RPMI7951 (cell line): ENCODE results near the gene TLCD1. TPM values are rescaled to one million over a fixed set of nuclear protein-coding genes. Genes with fewer than 3 reads are reported as not detected.

ENCODE experiments used
- DNase-seq: peaks from one replicate; pipeline ENCODE4 v3.0.0-alpha.2; 2012; ENCODE audit warnings: low read depth
- total RNA-seq: library from RNA; depleted of rRNA; stranded (reverse); fragments of >200 nt; shearing (Covaris generic); gene quantifications from 2 replicates; pipeline ENCODE4 v1.2.3, GENCODE V29; 2014

TLCD1 gene
- total RNA-seq, 1 experiment from 2014 or later = 8.7 TPM

GRCh38 chr17:28712705-28713415, 13.2 kb downstream of the TLCD1 start:
- no peak for DNase-seq

DNA sequence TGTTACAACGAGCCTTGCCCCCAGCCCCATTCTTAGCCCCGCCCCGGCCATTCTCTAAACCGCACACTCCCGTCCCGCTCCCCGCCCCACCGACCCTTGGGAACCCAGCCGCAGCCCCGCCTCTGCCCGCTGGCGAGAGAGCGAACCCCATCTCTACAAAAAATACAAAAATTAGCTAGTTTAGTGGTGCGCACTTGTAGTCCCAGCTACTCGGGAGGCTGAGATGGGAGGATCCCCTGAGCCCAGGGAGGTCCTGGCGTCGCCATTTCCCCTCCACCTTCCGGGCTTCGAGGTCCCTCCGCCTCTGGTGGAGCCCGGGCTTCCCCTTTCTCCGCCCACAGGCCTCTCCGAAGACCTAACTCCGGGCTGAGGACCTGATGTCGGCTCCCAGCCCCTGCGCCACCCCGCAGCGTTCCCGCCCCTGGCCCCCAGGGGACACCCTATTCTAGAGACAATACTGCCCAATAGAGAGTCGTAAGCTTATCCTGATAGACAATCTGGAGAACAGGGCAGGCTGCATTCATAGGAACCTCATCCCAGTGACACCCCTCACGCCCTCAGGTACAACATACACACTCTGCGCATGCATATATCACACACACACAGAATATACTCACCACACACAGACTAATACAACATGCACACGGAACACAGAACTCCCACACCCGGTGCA, 13.9 kb downstream of the TLCD1 start:
- no peak for DNase-seq

DNA sequence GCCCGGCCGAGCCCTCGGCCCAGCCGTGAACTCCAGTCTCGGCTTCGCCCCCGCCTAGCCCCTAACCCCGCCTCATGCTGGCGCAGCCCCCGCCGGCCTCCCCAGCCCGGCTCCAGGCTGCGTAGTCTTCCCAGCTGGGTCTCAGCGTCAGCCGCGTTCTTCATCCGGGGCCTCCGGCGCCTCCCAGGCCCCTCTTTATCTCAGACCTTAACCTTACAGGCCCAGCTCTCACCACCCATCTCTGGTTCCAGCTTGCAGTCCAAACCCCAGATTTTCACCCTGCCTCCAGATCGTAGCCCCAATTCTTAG, 14.4 kb downstream of the TLCD1 start, which contains the start of gene PROCA1:
PROCA1 (minus strand) TSS at position 166 of the 309 bp plus-strand sequence. CDS start 228 bp downstream, outside the sequence.
- DNase-seq = no peak

- DNase-seq = peak; percentile 88
Measured at GRCh38 chr17:28710861-28711722, 14.9 kb downstream of the TLCD1 start.

DNA sequence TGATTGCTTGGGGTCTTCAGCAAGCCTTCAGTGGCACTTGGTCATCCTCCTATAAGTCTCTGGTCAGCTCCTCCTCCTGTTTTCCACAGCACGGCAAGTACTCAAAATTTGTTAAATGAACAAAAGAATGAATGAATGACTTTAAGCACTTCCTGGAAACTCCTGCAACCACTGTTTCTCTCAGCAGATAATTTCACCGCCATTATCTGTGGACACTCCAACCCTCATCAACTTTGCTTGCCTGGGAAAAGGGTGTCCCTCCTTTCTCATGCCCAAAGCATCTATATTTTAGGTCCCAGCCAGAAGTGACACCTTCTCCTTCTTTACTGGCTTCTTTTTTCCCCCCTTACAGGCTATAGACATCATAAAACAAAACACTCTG, 18.7 kb downstream of the TLCD1 start:
- DNase-seq = no peak

DNA sequence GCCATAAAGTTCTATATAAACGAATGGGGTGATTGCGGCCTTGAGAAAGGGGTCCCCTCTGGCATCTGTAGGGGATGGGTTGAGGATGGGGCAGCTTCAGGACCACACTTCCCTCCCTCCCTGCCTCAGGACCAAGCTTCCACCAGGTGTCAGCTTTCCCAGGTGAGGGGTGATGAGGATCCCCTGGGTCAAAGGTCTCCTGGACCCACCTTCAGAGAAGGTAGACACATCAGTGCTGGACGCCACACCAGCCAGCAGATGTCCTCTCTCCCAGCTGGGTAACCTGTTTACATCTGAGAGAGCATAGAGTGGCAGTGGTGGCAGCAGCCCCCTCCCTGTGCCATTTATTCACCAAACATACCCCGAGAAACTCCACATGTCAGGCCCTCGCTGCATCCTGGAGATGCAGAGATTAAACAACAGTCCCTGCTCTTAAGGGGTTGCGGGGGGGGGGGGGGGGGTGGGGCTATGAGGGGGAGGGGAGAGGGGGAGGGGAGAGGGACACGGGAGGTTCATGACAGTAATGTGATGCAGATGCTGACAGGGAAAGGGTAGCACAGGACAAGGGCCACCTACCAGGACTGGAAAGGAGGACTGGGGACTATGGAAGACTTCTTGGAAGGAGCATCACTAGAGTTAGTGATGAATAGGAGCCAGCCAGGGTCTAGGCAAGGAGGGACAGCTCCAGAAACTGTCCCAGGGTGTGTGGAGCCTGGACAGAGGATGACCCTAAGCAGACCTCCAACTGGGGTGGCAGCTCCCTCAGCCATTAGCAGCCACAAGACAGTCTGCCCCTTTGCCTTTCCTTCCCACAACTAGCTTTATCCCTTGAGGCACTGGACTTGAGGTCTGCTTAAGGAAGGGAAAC, 19.3 kb downstream of the TLCD1 start:
- DNase-seq = no peak

DNA sequence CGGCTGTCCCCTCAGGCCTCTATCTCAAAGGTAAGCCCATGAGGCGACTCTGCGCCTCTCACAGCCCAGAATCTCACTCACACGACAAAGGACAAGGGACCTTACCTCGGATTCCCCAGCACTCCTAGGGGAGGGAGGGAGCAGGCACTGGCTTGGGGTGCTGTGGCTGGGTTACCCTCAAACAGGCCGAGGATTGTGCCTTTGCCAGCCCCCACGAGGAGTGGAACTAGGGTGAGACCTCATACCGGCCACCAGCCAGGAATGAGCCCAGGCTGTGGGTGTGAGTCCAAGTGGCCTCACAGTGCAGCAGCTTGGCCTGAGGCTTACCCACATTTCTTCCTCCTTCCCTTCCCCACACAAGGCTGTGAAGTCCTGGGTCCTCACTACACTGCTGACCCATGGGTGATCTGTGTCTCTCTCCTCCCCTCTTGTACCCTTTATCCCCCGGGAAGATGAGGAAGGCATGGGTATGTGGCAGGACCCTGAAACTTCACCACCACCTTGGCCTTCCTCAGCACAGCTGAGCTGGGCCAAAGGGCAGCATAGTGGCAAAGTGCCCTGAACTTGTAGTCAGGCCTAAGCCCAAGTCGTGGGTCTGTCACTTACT, 20.2 kb downstream of the TLCD1 start:
- DNase-seq = no peak

GRCh38 chr17:28705074-28705659, 20.9 kb downstream of the TLCD1 start:
- DNase-seq = no peak

GRCh38 chr17:28704219-28704858, 21.7 kb downstream of the TLCD1 start:
- DNase-seq = no peak

DNA sequence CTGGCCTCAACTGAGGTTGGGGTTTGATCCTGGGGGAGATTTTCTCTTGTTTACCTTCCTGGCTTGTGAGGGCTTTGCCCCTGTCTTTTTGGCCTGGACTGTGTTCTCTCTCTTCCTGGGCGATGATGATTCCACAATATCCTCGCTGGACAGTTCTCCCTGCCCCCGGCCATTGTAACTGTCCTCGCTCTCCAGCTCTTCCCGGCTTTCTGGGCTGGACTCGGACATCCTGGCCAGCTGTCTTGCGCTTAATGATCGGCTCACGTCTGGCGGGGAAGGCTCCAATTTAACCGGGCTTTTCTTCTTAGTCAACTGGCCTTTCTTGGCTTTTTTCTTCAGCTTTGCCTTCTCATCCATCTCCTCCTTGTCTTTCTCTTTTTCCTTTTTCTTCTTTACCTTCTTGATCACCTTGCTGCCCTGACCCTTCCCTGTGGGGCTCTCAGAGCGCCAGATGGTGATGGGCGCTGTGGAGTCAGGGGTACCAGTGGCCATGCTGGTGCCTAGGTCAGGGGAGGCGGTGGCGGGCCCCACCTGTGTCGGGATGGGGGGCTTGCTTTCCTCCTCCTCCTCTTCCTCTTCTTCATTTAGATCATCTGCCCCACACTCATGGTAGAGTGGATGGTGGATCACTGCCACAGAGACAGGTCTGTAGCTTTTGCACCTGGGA, 22.3 kb downstream of the TLCD1 start:
- no peak for DNase-seq

DNA sequence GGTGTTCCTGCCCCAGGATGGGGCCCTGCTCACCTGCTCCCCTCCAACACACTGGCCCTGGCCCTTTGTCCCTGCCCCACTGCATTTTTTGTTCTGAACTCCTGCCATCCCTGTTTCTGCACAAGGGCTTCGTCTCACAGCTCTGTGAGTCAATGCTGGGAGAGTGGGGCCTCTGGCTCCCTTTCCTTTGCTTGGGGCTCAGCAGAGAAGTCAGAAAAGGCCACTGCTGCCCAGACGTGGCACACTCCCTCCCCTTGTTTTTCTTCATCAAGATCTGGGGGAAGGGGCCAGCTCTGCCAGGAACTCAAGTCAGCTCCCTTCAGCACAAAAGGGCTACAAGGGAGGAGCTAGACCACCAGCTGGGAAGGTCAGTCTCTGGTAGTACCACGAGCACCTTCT, 23.3 kb downstream of the TLCD1 start:
- no peak for DNase-seq

GRCh38 chr17:28702026-28702751, 23.8 kb downstream of the TLCD1 start:
- no peak for DNase-seq

DNA sequence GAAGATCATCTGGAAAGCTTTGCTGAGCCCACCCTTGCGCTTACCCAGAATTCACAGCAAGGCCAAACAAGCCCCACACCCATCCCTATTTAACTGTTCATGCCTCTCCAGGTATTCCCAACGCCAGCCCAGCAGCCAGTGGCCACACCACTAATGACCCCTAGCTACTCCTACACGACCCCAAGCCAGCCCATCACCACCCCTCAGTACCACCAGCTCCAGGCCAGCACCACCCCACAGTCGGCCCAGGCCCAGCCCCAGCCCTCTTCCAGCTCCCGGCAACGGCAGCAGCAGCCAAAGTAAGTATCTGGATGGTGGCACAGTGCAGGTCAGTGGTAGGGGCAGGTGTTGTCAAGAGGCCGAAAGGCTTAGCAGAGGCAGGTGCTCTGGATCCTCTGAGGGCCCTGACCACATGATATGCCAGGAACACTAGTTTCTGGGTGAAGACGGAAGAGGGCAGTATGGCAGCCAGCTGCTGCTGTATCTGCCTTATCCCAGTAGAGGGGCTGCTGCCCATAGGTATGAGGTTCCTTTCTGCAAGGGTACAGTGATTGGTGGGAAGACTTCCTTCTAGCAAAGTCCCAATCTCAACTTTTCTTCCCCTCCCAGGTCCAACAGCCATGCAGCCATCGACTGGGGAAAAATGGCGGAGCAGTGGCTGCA, 25.1 kb downstream of the TLCD1 start:
- no peak for DNase-seq

- DNase-seq = no peak
Measured at GRCh38 chr17:28700278-28700677, 25.8 kb downstream of the TLCD1 start.

GRCh38 chr17:28698253-28698941, 27.6 kb downstream of the TLCD1 start:
- DNase-seq = no peak

- no peak for DNase-seq
Measured at GRCh38 chr17:28693869-28694268, 32.2 kb downstream of the TLCD1 start.

- no peak for DNase-seq
Measured at GRCh38 chr17:28689011-28689410, 37.0 kb downstream of the TLCD1 start.

GRCh38 chr17:28688481-28688880, 37.6 kb downstream of the TLCD1 start:
- no peak for DNase-seq
